HepG2 (cell line): Measurements from ENCODE around the gene NAPB. TPM values are rescaled to one million over a fixed set of nuclear protein-coding genes. Genes with fewer than 3 reads are reported as not detected.

Experiments used
- ATF3 ChIP-seq: sonication (generic); formaldehyde crosslinking; IDR thresholded peaks from 2 replicates; pipeline ENCODE4 v1.4.0; 2020; ENCODE audit warnings: missing genetic modification reagents
- ATRX ChIP-seq: sonication (generic); formaldehyde crosslinking; IDR thresholded peaks from 2 replicates; pipeline ENCODE4 v1.4.0; 2020; ENCODE audit warnings: missing genetic modification reagents, borderline replicate concordance
- CHD4 ChIP-seq: fragments of 200-600 bp; sonication (generic); IDR thresholded peaks from 2 replicates; pipeline ENCODE4 v1.7.0; 2017; ENCODE audit warnings: mild to moderate bottlenecking, low read length, borderline replicate concordance
- FLYWCH1 ChIP-seq: sonication (generic); formaldehyde crosslinking; IDR thresholded peaks from 2 replicates; pipeline ENCODE4 v1.8.1; 2023; ENCODE audit warnings: mild to moderate bottlenecking, missing genetic modification reagents
- FOXC1 ChIP-seq: sonication (generic); formaldehyde crosslinking; IDR thresholded peaks from 2 replicates; pipeline ENCODE4 v1.8.0; 2022; ENCODE audit warnings: mild to moderate bottlenecking, missing genetic modification reagents, borderline replicate concordance
- HOXD1 ChIP-seq: sonication (generic); formaldehyde crosslinking; IDR thresholded peaks from 2 replicates; pipeline ENCODE4 v1.5.0; 2020; ENCODE audit warnings: missing genetic modification reagents
- KDM6A ChIP-seq: IDR thresholded peaks from 2 replicates; pipeline ENCODE4 v1.6.1; 2016; ENCODE audit warnings: low read depth
- MAFF ChIP-seq: IDR thresholded peaks from 2 replicates; pipeline ENCODE4 v1.6.1; 2011; ENCODE audit warnings: low read depth, low read length, improper control_type of control experiment
- MEF2D ChIP-seq: sonication (generic); formaldehyde crosslinking; IDR thresholded peaks from 2 replicates; pipeline ENCODE4 v1.5.1; 2020; ENCODE audit warnings: mild to moderate bottlenecking, missing genetic modification reagents
- MTA1 ChIP-seq: sonication (generic); formaldehyde crosslinking; IDR thresholded peaks from 2 replicates; pipeline ENCODE4 v1.4.0; 2020; ENCODE audit warnings: missing genetic modification reagents, mild to moderate bottlenecking, borderline replicate concordance
- MZF1 ChIP-seq: sonication (generic); formaldehyde crosslinking; IDR thresholded peaks from 2 replicates; pipeline ENCODE4 v1.8.1; 2023; ENCODE audit warnings: mild to moderate bottlenecking, missing genetic modification reagents, borderline replicate concordance
- NCOR1 ChIP-seq: fragments of 200-600 bp; sonication (generic); IDR thresholded peaks from 2 replicates; pipeline ENCODE4 v1.7.0; 2017; ENCODE audit warnings: antibody characterized with exemption, low read length, borderline replicate concordance
- NR2C2 ChIP-seq: sonication (generic); formaldehyde crosslinking; IDR thresholded peaks from 2 replicates; pipeline ENCODE4 v1.4.0; 2020; ENCODE audit warnings: missing genetic modification reagents, mild to moderate bottlenecking, moderate library complexity, borderline replicate concordance
- POLR2G ChIP-seq: fragments of 200-400 bp; formaldehyde crosslinking; IDR thresholded peaks from 2 replicates; pipeline ENCODE4 v1.6.1; 2018; ENCODE audit warnings: mild to moderate bottlenecking, low read depth, low read length, moderate library complexity
- SAFB2 ChIP-seq: sonication (generic); formaldehyde crosslinking; IDR thresholded peaks from 2 replicates; pipeline ENCODE4 v1.5.1; 2020; ENCODE audit warnings: missing genetic modification reagents, low read depth, mild to moderate bottlenecking, borderline replicate concordance
- TMF1 ChIP-seq: sonication (generic); formaldehyde crosslinking; IDR thresholded peaks from 2 replicates; pipeline ENCODE4 v1.8.1; 2022; ENCODE audit warnings: low read depth, missing genetic modification reagents
- ZBTB7B ChIP-seq: sonication (generic); formaldehyde crosslinking; IDR thresholded peaks from 2 replicates; pipeline ENCODE4 v1.4.0; 2020; ENCODE audit warnings: missing genetic modification reagents
- ZBTB8A ChIP-seq: sonication (generic); formaldehyde crosslinking; IDR thresholded peaks from 2 replicates; pipeline ENCODE4 v1.4.0; 2020; ENCODE audit warnings: mild to moderate bottlenecking, low read depth, missing genetic modification reagents, borderline replicate concordance
- ZFP1 ChIP-seq: IDR thresholded peaks from 2 replicates; pipeline ENCODE4 v1.6.1; 2016
- ZFX ChIP-seq: sonication (generic); formaldehyde crosslinking; IDR thresholded peaks from 2 replicates; pipeline ENCODE4 v1.4.0; 2020; ENCODE audit warnings: mild to moderate bottlenecking, low read depth, missing genetic modification reagents, moderate library complexity
- ZNF44 ChIP-seq: sonication (generic); formaldehyde crosslinking; IDR thresholded peaks from 2 replicates; pipeline ENCODE4 v1.5.1; 2020; ENCODE audit warnings: mild to moderate bottlenecking, missing genetic modification reagents
- ZNF468 ChIP-seq: sonication (generic); formaldehyde crosslinking; IDR thresholded peaks from 2 replicates; pipeline ENCODE4 v1.8.0; 2022; ENCODE audit warnings: mild to moderate bottlenecking, moderate library complexity, missing genetic modification reagents
- ZNF546 ChIP-seq: sonication (generic); formaldehyde crosslinking; conservative IDR thresholded peaks from 2 replicates; pipeline ENCODE4 v1.8.1; 2023; ENCODE audit warnings: mild to moderate bottlenecking, missing genetic modification reagents
- ZNF652 ChIP-seq: IDR thresholded peaks from 2 replicates; pipeline ENCODE4 v1.6.1; 2016; ENCODE audit warnings: low read depth, borderline replicate concordance
- ZNF766 ChIP-seq: sonication (generic); formaldehyde crosslinking; IDR thresholded peaks from 2 replicates; pipeline ENCODE4 v1.5.0; 2020; ENCODE audit warnings: missing genetic modification reagents, borderline replicate concordance
- ZNF780A ChIP-seq: sonication (generic); formaldehyde crosslinking; IDR thresholded peaks from 2 replicates; pipeline ENCODE4 v1.8.0; 2022; ENCODE audit warnings: mild to moderate bottlenecking, missing genetic modification reagents, moderate library complexity
- polyA plus RNA-seq, 8 experiments: library from polyadenylated mRNA; depleted of rRNA in 3 of 8; stranded (reverse) in 7 of 8; unstranded in 1 of 8; fragments of >200 nt; fragmentation: Illumina TruSeq in 4 of 8; extraction: Trizol in 4 of 8; gene quantifications; 2 replicates each; pipeline versions ENCODE4 v1.2.1 to v1.2.3, GENCODE V29; 2011 to 2016; ENCODE audit warnings: low read depth in 4 of 8, missing spikeins in 1 of 8, mixed read lengths in 1 of 8; ENCODE audit not compliant: insufficient read depth in 1 of 8
- total RNA-seq, 5 experiments: library from RNA; depleted of rRNA; stranded (reverse); fragments of >200 nt; fragmentation: Illumina TruSeq; extraction: Trizol; gene quantifications; 2 replicates each; pipeline ENCODE4 v1.2.3, GENCODE V29; 2016; ENCODE audit warnings: low read depth in 1 of 5
- TF ChIP-seq, protein P1 (sequence below): sonication (generic); formaldehyde crosslinking; IDR thresholded peaks from 2 replicates; pipeline ENCODE4 v1.5.1; 2020; ENCODE audit warnings: missing genetic modification reagents, mild to moderate bottlenecking, borderline replicate concordance
- TF ChIP-seq, protein P2 (sequence below): IDR thresholded peaks from 2 replicates; pipeline ENCODE4 v1.6.1; 2016; ENCODE audit warnings: low read depth, control low read depth

NAPB gene
- total and polyA plus RNA-seq, 2 of the 13 experiments (the other 11 are each of a cell fraction or from before 2014, with no cell fraction given) = 15.2 to 16.1 TPM

DNA sequence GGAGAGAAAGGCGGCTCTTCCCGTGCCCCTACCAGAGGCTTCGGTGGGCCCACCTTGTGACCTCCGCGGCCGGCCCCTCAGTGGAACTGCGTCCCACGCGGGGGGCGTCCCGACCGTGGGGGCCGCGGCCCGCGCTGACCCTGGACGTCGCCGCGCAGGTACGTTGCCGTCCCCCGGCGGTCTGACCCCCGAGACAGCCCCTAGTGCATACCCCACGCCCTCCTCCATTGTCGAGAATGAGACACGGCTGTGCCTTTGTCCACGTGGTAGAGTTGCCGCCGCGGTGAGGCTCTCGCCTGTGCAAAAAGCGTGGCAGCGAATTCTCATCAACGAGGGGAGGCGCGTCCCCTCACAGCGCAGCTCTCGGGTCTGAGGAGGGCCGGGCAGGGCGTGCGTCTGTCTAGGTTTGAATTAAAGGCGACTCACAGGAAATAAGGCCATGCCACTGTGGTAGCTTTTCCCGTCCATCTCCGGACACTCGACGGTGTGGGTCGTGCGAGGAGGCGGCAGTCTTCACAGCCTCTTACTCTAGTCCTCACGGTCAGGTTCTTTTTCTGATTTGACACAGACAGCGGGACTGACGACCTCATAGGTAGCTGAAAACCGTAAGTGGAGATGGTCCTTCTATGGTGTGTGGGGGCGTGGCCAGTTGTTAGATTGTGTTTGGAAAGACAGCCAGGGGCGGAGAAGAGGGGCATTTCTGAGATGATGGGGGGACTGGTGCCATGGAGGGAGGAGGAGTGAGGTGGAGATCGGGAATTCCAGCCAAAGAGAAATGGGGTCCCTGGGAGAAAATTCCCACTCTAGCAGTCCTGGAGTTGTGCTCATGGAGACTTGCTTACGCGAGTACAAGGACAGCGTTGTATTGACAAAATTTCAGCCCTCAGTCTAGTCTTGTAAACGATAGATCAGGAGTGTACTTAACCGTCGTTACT, 70.1 kb downstream of the NAPB start (continued):
- no peak for TF ChIP-seq MZF1 (CRISPR knock-in tag)
- no peak for TF ChIP-seq ZNF652 (CRISPR knock-in tag)
- peak; percentile 85; the same call in 1 of the 2 replicates for TF ChIP-seq ZNF780A (CRISPR knock-in tag)
- TF ChIP-seq POLR2G = no peak
- no peak; the same call in 1 of the 2 replicates for TF ChIP-seq ZNF766 (CRISPR knock-in tag)
- TF ChIP-seq ZFX (CRISPR knock-in tag) = no peak
- TF ChIP-seq TMF1 (CRISPR knock-in tag) = no peak; the same call in 1 of the 2 replicates
- TF ChIP-seq KDM6A (CRISPR knock-in tag) = no peak
- TF ChIP-seq SAFB2 (CRISPR knock-in tag) = no peak
- TF ChIP-seq, protein P1, sequence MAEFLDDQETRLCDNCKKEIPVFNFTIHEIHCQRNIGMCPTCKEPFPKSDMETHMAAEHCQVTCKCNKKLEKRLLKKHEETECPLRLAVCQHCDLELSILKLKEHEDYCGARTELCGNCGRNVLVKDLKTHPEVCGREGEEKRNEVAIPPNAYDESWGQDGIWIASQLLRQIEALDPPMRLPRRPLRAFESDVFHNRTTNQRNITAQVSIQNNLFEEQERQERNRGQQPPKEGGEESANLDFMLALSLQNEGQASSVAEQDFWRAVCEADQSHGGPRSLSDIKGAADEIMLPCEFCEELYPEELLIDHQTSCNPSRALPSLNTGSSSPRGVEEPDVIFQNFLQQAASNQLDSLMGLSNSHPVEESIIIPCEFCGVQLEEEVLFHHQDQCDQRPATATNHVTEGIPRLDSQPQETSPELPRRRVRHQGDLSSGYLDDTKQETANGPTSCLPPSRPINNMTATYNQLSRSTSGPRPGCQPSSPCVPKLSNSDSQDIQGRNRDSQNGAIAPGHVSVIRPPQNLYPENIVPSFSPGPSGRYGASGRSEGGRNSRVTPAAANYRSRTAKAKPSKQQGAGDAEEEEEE (CRISPR knock-in tag) = no peak
- no peak for TF ChIP-seq ZNF44
- TF ChIP-seq ZNF546 (CRISPR knock-in tag) = 0 out of 2 replicates have a peak, but pooled peaks have one; percentile 13
- peak; percentile 68; the same call in 1 of the 2 replicates for TF ChIP-seq FOXC1 (CRISPR knock-in tag)
- TF ChIP-seq MAFF = no peak
- no peak for TF ChIP-seq MEF2D (CRISPR knock-in tag)
- no peak for TF ChIP-seq ZBTB7B
- TF ChIP-seq NCOR1 = no peak
- peak; percentile 18; the same call in 1 of the 2 replicates for TF ChIP-seq ZFP1
- no peak; the same call in 1 of the 2 replicates for TF ChIP-seq HOXD1 (CRISPR knock-in tag)
- TF ChIP-seq ATRX = no peak
- no peak for TF ChIP-seq NR2C2
- TF ChIP-seq ZBTB8A (CRISPR knock-in tag) = no peak
- TF ChIP-seq, protein P2, sequence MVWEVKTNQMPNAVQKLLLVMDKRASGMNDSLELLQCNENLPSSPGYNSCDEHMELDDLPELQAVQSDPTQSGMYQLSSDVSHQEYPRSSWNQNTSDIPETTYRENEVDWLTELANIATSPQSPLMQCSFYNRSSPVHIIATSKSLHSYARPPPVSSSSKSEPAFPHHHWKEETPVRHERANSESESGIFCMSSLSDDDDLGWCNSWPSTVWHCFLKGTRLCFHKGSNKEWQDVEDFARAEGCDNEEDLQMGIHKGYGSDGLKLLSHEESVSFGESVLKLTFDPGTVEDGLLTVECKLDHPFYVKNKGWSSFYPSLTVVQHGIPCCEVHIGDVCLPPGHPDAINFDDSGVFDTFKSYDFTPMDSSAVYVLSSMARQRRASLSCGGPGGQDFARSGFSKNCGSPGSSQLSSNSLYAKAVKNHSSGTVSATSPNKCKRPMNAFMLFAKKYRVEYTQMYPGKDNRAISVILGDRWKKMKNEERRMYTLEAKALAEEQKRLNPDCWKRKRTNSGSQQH = peak; percentile 65; the same call in 1 of the 2 replicates
- TF ChIP-seq ATF3 (CRISPR knock-in tag) = no peak; the same call in 1 of the 2 replicates
- TF ChIP-seq ZNF468 (CRISPR knock-in tag) = no peak
- peak; percentile 91 for TF ChIP-seq MTA1 (CRISPR knock-in tag)
- no peak for TF ChIP-seq FLYWCH1
- no peak for TF ChIP-seq CHD4
